ENCODE data around the gene TCAIM. TPM values are rescaled to one million over a fixed set of nuclear protein-coding genes. Genes with fewer than 3 reads are reported as not detected.

Gene TCAIM
- total RNA-seq, 2 experiments from 2014 or later: 2.9 to 4.2 TPM

DNA sequence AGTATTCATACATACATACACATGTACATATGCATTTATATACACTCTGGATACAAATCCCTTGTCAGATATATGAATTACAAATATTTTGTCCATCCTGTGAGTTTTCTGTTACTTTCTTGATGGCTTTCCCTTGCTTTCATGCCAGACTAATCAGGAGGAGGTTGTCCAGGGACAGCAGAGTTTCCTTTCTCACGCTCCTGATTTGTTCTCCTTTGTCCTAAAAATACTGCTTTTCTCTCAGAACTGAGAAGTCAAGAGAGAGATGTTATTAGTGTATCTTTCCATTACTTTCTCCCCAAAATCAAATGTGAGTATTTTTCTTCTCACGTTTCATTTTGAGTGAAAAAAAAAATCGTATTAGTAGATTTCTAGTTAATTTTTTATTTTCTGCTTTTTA, 12.1 kb upstream of the TCAIM start:
- Mint-ChIP-seq H3K9me3 (no peaks in the 10 kb centered on the region), H3K4me1 (ENCODE audit: low read depth) (no peaks in the 10 kb centered on the region), H3K27me3 (peaks cover 13% of the 10 kb centered on the region), H3K27ac (no peak overlapping the region), H3K36me3 (ENCODE audit: low read depth) (no peaks in the 10 kb centered on the region), H3K4me3 (no peak overlapping the region)
- no peaks in the 10 kb centered on the region for H3K4me1 ChIP-seq (ENCODE audit: insufficient read depth, low read length)
- H3K4me3 ChIP-seq (ENCODE audit: low read length): no peak overlapping the region
- H3K27ac ChIP-seq (ENCODE audit: low read depth in 1 of 2, low read length in 2 of 2): no peak overlapping the region
- CTCF ChIA-PET: no interaction called here
- H3K27me3 ChIP-seq (ENCODE audit: control insufficient read depth in 1 of 2, insufficient read depth in 2 of 2, low read length in 2 of 2): peaks cover 0 to 9% of the 10 kb centered on the region in 2 experiments
- ATAC-seq (ENCODE audit: poor library complexity) (no peak), DNase-seq (no peak)
- H3K9me3 ChIP-seq (ENCODE audit: control insufficient read depth in 1 of 2, insufficient read depth in 1 of 2, low read length in 2 of 2): no peaks in the 10 kb centered on the region
- H3K36me3 ChIP-seq (ENCODE audit: insufficient read depth, low read length): no peaks in the 10 kb centered on the region
- intact Hi-C loops (cut with DNase I, micrococcal nuclease): loop anchor here in 1 of 2 experiments (10.0 kb wide), 1 partner anchor 108 kb away; no protein-coding TSS in a partner anchor
- TF ChIP-seq, protein P1, sequence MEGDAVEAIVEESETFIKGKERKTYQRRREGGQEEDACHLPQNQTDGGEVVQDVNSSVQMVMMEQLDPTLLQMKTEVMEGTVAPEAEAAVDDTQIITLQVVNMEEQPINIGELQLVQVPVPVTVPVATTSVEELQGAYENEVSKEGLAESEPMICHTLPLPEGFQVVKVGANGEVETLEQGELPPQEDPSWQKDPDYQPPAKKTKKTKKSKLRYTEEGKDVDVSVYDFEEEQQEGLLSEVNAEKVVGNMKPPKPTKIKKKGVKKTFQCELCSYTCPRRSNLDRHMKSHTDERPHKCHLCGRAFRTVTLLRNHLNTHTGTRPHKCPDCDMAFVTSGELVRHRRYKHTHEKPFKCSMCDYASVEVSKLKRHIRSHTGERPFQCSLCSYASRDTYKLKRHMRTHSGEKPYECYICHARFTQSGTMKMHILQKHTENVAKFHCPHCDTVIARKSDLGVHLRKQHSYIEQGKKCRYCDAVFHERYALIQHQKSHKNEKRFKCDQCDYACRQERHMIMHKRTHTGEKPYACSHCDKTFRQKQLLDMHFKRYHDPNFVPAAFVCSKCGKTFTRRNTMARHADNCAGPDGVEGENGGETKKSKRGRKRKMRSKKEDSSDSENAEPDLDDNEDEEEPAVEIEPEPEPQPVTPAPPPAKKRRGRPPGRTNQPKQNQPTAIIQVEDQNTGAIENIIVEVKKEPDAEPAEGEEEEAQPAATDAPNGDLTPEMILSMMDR (IDR thresholded peaks at IDR 0.05): no peak
- POLR2A ChIA-PET: interaction anchor here (0.7 kb wide), 1 partner anchor 207 kb away, joined by 4 read pairs; no protein-coding TSS in a partner anchor

DNA sequence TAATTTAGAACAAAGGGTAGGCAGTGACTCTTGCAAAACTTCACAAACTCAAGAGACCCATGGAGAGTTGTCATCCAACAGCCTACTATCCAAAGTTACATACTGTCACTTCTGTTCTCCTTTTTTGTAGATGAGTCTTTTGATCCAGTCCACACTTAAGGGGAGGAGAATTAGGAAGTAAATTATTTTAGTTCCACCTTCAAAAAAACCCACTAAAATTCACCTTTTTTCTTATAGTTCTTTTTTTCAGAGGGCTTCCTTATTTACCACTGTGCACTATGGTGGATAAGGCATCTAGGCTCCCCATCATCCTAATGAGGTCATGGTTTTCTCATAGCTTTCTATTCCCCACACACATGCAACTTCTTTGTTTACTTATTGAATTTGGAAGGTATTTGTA, 8.6 kb upstream of the TCAIM start:
- DNase-seq (no peak), ATAC-seq (ENCODE audit: poor library complexity) (no peak)
- H3K4me1 Mint-ChIP-seq (ENCODE audit: low read depth): no peaks in the 10 kb centered on the region
- TF ChIP-seq, protein P1 (IDR thresholded peaks at IDR 0.05): no peak
- POLR2A ChIA-PET: no interaction called here
- CTCF ChIA-PET: no interaction called here
- H3K9me3 Mint-ChIP-seq: no peaks in the 10 kb centered on the region
- Histone ChIP-seq H3K27me3 (ENCODE audit: control insufficient read depth in 1 of 2, insufficient read depth in 2 of 2, low read length in 2 of 2) (peaks cover 0 to 9% of the 10 kb centered on the region in 2 experiments), H3K9me3 (ENCODE audit: control insufficient read depth in 1 of 2, insufficient read depth in 1 of 2, low read length in 2 of 2) (no peaks in the 10 kb centered on the region), H3K4me1 (ENCODE audit: insufficient read depth, low read length) (no peaks in the 10 kb centered on the region), H3K36me3 (ENCODE audit: insufficient read depth, low read length) (no peaks in the 10 kb centered on the region), H3K27ac (ENCODE audit: low read depth in 1 of 2, low read length in 2 of 2) (no peak overlapping the region), H3K4me3 (ENCODE audit: low read length) (no peak overlapping the region)
- H3K4me3 Mint-ChIP-seq: no peak overlapping the region
- no peak overlapping the region for H3K27ac Mint-ChIP-seq
- peaks cover 34% of the 10 kb centered on the region for H3K27me3 Mint-ChIP-seq
- H3K36me3 Mint-ChIP-seq (ENCODE audit: low read depth): no peaks in the 10 kb centered on the region
- intact Hi-C loops (cut with DNase I, micrococcal nuclease): loop anchor here (10.0 kb wide), 4 partner anchors 105 to 635 kb away; partner anchors contain the start of genes ABHD5 (in 1 of the 2), ZNF197 (in 1 of the 2) and ZNF445 (in 1 of the 2)

DNA sequence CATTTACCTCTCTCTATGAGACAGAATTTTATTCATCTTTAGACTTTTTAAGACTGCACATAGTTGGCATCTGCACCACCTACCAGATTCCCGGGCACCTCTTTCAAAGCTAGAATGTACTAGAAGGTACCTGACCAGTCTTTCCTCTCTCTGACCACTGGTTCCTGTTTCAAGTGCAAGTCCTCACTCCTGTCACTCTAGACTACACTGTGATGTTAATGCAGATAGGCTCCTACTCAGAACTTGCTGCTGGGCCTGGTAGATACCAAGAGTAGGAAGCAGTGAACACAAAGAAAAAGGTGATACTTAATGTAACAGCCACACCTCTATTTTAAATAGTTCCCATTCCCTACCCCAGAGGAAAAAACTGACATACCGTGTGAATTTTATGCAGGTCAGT, 8.1 kb upstream of the TCAIM start:
- Histone ChIP-seq H3K27me3 (ENCODE audit: control insufficient read depth in 1 of 2, insufficient read depth in 2 of 2, low read length in 2 of 2) (peaks cover 0 to 9% of the 10 kb centered on the region in 2 experiments), H3K4me3 (ENCODE audit: low read length) (no peak overlapping the region), H3K27ac (ENCODE audit: low read depth in 1 of 2, low read length in 2 of 2) (no peak overlapping the region), H3K4me1 (ENCODE audit: insufficient read depth, low read length) (no peaks in the 10 kb centered on the region), H3K9me3 (ENCODE audit: control insufficient read depth in 1 of 2, insufficient read depth in 1 of 2, low read length in 2 of 2) (no peaks in the 10 kb centered on the region), H3K36me3 (ENCODE audit: insufficient read depth, low read length) (no peaks in the 10 kb centered on the region)
- ATAC-seq (ENCODE audit: poor library complexity) (no peak), DNase-seq (no peak)
- no peaks in the 10 kb centered on the region for H3K9me3 Mint-ChIP-seq
- H3K36me3 Mint-ChIP-seq (ENCODE audit: low read depth): no peaks in the 10 kb centered on the region
- intact Hi-C loops (cut with DNase I, micrococcal nuclease): loop anchor here (10.0 kb wide), 3 partner anchors 144 to 636 kb away; partner anchors contain the start of genes ABHD5 (in 1 of the 2), ZNF197 (in 1 of the 2) and ZNF445 (in 1 of the 2)
- TF ChIP-seq, protein P1 (IDR thresholded peaks at IDR 0.05): no peak
- H3K4me1 Mint-ChIP-seq (ENCODE audit: low read depth): no peaks in the 10 kb centered on the region
- H3K27me3 Mint-ChIP-seq: peaks cover 34% of the 10 kb centered on the region
- no peak overlapping the region for H3K27ac Mint-ChIP-seq
- no peak overlapping the region for H3K4me3 Mint-ChIP-seq
- POLR2A ChIA-PET: no interaction called here
- CTCF ChIA-PET: no interaction called here

All from CD4-positive, alpha-beta T cell (primary cell).